ENCODE measurements around the gene FAF1.
"Not testable (repeated sequence)": the region's sequence is repeated elsewhere in the genome, so short reads cannot be mapped to it uniquely, and the experiment has no call there.

FAF1 gene

DNA sequence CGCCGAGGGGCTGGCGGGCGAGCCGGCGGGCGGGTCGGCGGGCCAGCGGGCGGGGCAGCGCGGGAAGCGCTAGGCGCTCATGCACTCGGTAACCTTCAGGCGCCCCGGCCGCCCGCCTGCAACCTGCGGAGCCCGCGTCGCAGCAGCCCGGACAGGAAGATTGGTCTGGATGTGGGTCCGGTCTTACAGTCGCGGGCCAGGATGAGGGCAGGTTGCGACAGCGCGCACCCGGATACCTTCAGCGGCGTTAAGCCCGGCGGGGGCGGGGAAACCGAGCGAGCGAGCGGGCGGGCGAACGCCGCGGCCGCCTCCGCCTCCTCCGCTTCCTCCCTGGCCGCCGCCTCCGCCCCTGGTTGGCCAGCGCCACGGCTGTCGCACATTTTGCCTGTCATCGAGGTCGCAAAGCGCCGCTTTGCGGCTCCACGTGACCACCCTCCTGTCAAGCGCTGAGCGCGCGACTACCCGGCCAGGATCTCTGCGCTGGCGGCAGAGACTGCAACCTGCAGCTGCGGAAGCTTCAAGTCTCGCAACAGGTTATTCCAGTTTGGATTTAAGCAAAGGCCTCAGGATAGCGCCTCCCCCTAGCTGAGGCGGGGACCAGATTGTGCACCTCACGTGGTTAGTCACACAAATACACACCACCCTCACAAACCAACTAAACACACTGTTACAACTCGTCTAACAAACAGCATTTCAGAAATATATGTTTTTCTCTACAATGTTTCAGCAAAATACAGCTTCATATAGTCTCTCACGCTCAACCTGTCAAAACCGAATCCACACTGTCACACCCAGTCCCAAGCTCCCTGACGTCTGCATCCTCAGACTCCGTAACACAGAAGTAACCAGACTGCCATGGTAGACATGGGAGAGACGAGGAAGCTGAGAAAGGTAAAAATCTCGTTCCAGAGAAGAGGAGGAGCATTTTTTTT, at the start of gene FAF1:
TSS of gene FAF1 (minus strand) at position 355 of the 932 bp plus-strand sequence. CDS start 456 bp downstream, outside the sequence.
- peak; percentile 93 for DNase-seq

DNA sequence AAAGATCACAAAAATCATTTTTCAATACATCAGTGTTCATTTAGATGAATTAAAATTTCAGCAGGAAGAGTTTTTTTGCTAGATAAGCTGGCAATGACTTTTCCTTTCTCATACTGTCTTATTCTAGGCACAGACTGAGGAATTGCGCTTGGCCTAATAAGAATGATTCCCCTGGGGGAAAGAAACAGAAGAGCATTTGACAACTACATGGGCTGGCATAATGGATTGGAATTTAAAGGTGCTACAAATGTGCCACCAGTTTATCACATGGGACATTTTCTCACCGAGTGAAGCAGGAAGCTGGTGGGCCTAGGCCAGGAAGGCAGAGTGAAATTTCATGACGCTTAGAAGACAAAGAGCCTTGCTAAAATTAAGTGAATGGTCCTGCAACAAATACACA, 49.3 kb upstream of the FAF1 start:
- no peak for DNase-seq

DNA sequence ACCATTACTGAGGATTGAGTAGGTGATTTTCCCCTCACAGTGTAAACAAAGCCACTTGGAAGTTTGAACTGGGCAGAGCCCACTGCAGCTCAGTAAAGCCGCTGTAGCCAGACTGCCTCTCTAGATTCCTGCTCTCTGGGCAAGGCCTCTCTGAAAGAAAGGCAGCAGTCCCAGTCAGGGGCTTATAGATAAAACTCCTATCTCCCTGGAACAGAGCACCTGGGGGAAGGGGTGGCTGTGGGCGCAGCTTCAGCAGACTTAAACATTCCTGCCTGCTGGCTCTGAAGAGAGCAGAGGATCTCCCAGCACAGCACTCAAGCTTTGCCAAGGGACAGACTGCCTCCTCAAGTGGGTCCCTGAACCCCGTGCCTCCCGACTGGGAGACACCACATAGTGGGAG, 45.5 kb upstream of the FAF1 start:
- not testable (repeated sequence) for DNase-seq

DNA sequence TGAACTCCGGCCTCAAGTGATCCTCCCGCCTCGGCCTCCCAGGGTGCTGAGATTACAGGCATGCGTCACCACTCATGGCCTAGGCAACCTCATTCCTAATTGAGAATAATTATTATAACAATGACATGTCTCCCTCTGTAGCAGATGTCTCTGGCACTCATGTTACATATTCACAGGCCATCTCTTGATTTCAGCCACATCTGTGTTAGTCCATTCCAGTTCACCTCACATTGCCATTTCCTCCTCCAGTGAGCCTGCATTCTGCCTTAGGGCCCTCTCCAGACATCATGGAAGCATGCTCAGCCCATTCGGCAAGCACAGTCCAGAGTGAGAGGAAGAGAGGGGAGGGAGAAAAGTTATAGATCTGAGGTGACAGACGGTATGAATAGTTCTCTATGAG, 42.4 kb upstream of the FAF1 start:
- no peak for DNase-seq

DNA sequence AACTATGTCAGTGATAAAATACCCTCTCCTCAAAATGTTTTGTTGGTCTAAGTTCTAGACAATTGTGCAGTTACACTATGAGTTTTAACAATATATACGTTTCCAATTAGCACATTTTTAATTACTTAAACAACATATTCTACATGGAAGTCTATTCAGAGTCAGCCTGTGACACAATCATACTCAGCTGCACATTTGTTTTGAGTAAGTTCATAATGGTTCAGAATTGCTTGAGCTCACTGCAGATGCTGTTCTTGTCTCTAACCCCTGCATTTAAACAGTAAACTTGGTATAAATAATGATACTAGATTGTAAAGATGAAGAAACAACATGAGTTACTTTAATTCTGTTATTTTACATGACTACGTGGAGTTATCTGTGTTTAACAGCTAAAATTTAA, 40.6 kb upstream of the FAF1 start:
- no peak for DNase-seq

DNA sequence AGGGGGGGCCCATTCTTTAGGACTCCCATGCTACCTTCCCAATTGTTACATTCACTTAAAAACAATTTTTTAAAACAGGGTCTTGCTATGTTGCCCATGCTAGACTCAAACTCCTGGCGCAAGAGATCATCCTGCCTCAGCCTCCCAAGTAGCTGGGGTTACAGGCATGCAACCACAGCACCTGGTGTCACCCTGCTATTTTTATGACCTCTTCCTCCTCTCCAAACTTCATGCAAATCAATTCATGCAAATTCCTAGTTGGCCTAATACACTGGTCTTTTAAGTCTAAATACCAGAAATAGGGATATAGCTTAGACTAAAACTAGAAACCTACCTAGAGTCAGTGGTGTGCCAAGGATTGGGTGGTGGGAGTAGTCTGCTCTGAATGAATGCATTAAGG, 40.1 kb upstream of the FAF1 start:
- DNase-seq: no peak

DNA sequence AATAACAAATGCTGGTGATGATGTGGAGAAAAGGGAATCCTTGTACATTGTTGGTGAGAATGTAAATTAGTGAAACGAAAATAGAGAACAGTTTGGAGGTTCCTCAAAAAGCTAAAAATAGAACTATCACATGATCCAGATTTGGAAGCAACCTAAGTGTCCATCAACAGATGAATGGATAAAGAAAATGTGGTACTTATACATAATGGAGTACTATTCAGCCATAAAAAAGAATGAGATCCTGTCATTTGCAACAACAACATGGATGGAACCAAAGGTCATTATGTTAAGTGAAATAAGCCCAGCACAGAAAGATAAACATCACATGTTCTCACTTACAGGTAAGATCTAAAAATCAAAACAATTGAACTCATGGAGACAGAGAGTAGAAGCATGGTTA, 39.3 kb upstream of the FAF1 start:
- DNase-seq: not testable (repeated sequence)

DNA sequence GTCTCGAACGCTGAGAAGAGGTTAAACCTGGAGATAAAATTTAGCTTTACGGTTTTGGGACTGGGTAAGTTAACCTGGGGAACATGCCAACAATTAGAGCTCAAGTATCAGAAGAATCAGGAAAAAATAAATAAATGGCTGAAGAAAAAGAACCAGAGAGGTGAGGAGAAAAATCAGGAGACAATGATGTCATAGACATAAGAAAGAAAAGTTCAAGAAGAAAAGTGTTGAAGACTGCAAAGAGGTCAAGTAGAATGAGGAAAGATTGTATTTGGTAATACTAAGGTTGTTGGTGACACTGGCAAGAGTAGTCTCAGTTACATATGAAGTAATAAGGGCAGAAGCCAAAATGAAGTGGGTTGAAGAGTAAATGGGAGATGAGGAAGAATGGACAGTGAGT, 36.0 kb upstream of the FAF1 start:
- no peak for DNase-seq

DNA sequence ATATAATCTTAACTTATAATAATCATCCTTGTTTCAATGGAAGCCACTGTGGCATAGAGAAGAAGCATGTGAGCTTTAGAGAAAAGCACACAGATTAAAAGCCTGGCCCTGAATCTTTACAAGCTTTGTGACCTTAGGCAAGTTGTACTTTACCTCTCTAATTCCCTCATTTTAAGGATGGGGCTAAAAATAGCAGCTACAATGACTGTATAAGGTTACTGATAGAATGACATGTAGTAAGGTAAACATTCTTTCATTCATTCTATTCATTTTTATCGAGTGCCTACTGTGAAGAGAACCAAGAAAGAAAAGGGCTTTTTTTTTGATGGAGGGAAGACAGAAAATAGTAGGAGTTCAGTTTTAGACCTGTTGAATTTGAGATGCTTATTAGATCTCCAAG, 35.6 kb upstream of the FAF1 start:
- no peak for DNase-seq

DNA sequence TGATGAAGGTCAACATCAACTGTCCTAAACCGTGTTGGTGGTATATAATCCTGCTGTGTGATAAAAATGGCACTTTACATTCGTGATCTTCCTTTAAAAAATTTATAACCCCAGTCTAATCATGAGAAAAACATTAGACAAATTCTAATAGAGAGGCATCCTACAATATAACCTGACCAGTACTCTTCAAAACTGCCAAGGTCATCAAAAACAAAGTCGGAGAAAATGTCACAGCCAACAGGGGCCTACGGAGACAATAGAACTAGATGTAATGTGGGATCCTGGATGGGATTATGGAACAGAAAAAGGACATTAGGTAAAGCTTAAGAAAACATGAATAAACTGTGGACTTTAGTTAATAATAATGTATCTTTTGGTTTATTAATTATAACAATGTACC, 34.9 kb upstream of the FAF1 start:
- no peak for DNase-seq

DNA sequence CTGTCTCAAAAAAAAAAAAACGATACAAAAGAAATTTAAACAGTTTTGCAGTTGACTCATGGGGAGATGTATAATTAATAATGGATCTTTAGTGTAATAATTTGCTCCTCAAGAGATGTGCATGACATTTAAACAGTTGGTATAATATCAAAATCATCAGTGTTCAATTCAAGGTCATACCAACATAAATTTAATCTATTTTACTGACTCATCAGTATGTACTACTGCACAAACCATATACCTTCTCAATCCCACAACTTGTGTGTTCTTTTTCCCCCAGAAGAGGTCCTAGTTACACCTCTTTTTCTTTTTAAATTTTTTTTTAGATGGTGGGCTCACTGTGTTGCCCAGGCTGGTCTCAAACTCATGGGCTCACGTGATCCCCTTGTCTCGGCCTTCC, 33.6 kb upstream of the FAF1 start:
- DNase-seq: no peak

DNA sequence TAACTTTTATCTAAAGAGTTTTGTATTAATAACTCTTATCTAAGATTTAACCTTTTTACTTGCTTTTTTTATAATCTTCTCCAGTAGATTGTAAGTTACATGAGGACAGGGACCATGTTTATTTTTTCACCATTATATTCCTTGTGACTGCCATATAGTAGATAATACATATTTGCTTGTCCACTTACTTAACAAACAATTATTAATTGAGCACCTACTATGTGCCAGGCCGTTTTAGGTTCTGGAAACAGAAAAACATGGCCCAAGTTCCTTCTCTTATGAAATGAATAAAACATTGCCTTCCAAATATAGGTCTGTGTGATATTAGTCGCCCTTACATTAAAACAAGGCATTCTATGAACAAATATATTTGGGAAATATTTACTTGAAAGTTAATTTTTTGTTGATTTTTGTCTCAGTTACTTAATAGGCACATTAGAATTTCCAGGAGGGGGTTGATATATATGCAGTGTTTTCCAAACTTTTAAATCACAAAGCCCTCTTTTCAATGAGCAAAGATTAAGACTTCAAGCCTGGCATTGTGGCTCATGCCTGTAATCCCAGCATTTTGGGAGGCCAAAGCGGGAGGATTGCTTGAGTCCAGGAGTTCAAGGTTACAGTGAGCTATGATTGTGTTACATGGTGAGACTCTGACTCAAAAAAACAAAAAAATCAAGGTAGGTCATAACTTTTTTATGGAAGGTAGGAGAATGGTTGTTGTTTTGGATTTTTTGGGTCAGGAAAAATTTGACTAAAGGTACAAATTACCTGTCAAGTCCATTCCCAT, 32.7 kb upstream of the FAF1 start:
- DNase-seq: no peak

DNA sequence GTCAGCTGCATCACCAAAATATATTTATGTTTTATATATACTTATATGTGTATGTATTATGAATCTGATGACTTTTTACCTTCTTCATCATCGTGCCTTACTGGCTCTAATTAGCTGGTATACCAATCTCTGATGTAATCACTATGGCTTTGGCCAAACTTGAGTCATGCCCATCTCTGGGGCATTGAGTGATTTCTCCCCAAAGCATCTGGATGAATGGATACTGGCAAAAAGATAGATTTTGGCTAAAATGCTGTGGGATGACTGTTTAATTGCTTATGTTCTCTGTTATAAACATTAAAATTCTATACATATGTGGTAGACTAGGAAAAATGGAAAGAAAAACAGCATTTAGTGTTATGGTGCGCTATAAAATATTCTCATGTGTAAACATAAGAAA, 29.6 kb upstream of the FAF1 start:
- no peak for DNase-seq

DNA sequence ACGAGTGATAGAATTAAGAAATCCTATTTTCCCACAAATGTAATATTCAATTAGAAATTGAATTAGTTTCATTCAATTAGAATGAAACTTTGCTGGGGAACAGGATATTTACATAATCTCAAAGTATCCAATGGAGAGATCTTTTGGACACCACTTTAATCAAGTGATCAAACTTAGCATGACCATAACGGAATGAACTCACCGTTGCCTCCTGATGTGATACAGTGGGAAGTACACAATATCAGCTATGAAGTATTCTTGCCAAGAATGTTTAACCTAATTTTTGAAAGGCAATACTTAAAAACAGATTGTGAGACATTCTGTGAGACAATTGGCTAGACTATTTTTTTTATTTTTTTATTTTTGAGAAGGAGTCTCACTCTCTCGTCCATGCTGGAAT, 26.6 kb upstream of the FAF1 start:
- DNase-seq: no peak

DNA sequence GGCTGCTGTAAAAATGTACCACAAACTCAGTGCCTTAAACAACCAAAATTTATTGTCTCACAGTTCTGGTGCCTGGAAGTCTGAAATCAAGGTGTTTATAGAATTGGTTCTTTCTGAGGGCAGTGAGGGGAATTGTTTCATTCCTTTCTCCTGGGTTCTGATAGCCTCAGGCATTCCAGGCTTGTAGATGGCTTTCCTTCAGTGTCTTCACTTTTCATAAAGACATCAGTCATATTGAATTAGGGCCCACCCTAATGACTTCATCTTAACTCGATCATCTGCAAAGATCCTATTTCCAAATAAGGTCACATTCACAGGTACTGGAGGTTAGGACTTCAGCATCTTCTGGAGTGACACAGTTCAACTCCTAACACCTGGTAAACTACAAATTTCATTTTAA, 25.0 kb upstream of the FAF1 start:
- no peak for DNase-seq

DNA sequence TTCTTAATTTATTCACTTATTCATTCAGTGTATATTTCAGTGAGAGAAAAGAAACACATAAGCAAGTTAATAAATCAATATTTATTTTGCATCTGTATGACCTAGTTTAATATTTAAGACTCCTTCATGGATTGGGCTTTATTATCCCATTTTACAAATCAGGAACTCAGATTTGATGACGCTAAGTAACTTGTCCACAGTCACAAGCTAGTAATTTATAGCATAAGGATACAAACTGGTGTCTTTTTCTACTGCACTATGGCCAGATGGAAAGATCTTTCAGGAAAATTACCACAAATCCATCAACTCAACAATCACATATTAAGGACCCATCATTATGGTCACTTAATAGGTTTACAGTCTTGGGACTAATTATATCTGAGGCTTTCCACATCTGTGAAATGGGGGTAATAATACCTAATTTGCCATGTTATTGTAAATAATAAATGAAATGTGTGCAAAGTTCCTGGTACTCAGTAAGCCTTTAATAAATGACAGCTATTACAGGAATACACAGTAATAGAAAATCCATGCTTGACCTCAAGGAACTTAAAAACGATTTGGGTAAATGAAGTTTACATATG, 23.2 kb upstream of the FAF1 start:
- no peak for DNase-seq

DNA sequence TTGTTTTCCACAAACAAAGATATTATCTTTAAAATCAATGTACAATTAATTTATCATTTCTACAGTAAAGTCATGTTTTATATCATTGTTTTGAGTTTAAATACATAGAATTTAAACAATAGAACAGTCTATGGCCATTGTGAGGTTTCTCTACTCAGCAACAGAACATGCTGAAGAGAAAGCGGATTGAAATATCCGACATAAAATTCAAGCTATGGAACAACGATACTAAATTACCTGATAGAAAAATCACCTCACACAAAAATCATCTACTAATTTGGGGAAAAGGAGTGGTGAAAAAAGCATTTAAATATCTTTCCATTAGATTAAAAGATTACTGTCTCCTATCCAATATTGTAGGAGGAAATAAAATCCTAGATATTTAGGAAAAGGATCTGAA, 22.5 kb upstream of the FAF1 start:
- no peak for DNase-seq

DNA sequence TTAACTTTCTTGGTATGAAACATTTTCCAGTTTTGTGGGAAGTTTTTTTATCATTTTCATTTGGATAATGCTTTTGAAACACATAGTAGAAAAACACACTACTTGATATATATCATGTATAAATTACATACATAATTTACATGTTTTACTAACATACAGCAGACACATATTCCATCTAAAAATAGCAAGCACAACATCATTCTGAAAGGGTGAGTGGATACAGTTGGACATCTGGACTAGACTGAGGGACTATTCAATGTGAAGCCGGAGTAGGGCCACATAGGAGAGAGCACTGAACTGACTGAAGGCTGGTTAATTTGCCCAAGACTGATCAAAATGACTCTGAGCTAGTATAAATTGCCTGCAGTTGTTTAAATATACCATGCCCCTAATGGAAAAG, 21.7 kb upstream of the FAF1 start:
- DNase-seq: no peak

DNA sequence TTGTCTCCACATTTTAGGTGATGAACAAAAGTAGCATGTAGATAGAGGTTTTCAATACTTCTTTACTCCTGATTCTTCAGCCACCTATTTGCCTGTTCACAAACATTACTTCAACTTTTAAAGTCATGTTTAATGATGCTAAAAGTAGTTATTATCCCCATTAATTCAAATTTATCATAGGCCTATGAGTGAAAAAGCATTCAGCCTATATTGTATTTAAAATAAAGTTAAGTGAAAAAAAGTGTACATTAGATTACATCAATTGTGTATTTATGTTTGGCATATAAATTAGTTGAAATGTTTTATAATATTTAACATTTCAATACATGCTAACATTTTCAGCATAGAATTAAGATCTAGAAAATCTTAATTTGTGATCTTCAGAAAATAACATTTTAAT, 20.4 kb upstream of the FAF1 start:
- DNase-seq: no peak

DNA sequence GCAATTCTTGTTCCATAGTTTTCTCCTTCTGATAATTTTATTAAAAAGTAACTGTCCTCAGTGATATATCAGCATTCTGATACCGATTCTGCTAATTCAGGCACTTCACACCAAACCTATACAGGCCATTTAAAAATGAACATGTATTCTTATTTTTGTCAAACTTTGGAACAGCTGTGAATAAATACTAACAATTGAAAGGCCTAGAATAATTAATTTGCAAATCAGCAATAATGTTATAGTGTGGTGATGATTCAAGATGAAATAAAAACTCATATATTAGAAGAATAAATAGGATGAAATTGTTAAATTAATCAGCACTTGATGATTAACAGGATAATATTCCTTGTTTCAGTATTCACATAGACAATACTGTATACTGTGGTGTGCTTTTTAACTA, 19.9 kb upstream of the FAF1 start:
- no peak for DNase-seq

DNA sequence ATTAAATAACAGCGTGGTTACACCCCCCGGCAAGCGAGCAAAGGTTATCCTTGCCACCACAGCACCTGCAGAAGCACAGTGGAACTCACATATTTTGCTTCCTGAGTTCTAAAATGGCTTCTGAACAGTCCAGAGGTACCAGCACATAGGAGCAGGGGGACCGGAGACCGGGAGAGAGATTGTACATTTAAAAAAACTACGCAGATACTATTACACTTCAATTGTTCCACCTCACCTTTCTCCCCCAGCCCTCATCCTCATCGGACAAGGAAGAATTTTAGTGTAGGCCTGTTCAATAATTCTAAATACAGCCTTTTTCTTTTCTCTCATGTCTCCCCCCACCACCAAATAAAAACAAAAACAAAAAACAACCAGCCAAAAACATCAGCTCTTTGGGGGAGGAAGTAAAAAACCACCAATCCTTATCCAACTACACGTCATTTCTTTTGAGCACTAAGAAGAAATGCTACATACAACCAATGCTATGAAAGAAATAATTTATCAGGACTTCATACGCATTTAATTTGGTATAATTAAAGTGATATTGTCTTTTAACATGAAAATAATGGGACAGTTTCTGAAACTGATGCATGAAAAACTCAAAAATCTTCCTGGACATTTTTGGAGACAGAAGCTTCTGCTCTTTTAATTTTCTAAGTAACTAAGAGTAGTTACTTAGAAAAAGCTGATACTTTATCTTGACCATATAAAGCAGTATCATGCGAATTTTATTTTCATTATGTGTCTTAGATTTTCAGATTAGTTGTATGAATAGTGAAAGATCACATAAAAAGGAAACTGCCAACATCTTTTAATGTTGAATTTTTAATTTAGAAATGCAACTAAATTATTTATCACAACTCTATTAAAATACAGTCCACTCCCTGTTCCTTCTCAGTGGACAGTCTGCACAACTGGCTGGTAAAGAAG, 19.1 kb upstream of the FAF1 start:
- DNase-seq: no peak

DNA sequence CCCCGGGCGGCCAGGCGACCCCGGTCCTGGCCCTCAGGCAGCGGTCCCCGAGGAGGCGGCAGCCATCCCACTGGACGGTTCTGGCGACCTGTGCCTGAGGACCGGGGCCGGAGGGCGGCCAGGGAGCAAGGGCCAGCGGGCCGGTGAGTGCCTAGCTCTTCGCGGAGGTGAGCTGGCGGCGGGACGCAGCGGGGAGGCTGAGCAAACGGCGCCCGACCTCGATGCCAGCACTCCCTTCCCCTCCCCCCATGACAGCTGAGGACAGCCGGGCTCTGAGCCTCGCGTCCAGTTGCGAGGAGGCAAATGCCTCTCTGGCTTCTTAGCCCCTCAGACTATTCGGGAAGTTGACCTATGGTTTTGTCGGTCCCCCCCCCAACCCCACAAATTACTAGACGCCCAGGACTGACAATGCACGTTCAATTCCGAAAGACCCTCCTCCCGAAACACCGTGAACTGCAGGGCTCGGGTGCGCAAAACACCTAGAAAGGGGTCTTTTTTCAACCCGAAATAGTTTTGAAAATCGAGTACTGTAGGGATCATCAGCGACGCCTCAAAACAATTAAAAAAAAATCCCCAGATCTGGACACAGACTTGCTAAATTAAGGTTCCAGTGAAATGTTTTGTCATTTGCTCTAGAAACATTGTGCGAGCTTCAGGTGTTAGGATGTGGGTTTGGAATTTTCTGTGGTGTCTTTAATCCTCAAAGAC, 18.2 kb upstream of the FAF1 start:
- peak; percentile 29 for DNase-seq
